Activated CD4-positive, alpha-beta T cell treated with anti-CD3 and anti-CD28 coated beads for 48 hours (primary cell): ENCODE data around the gene GABRG3.
"Not testable (repeated sequence)": the region's sequence is repeated elsewhere in the genome, so short reads cannot be mapped to it uniquely, and the experiment has no call there.

Experiments used
- DNase-seq: peaks from one replicate; pipeline ENCODE4 v3.0.0-alpha.2; 2020

Gene GABRG3

DNA sequence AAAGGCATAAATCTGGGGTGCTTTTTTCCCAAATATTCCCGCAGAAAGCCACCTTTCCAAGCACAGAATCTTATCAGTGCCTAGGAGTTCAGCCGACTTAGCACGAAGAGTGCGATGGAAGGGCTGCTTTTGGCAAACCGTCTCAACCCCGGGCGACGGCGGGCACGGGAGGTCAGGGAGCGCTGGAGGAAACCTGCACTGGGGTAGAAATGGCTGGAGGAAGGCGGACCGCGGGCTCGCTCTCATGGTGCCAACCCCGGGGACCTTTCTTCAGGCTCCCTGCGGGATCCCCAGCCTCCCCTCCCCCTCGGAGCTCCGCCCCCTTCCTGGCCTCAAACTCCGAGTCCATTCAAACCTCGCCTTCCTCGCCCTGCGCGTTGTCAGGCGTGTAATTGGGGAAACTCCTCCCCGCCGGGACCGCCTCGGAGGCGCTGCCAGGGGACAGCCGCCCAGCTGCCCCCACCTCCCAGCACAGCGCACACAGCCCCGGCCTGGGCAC is at the start of gene GABRG3:
Gene GABRG3, plus strand, starts transcription at position 470 of the 499 bp plus-strand sequence.
- no peak for DNase-seq

DNA sequence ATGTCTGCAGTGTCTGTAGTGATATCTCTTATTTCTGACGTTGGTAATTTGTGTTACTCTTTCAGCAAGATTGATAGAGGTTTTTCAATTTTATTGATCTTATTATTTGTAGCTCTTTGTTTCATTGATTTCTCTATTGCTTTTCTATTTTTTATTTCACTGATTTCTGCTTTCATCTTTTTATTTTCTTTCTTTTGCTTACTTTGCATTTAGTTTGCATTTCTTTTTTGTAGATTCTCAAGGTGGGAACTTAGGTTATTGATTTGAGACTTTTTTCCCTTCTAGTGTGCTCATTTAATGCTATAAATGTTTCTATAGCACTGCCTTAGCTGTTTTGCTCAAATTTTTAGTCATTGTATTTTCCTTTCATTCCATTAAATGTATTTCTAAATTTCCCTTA is 49.5 kb upstream of the GABRG3 start:
- DNase-seq, result no peak

DNA sequence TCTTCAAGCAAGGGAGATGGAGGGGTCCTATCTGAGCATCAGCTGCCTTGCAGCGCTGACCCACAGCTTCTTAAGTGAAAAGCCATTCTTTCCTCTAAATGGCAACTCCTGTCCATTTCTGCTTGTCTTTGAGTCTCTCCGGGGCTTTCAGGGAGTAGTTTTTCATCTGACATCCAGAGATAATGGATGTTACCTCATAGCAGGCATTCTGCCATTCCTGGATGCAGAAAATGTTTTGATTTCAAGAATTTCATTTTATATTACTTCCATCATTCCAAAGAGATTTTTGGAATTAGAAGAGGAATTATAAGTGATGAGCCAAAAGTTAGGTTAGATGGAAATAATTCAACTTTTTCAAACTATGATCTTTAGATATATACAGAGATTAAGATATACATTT is 44.9 kb upstream of the GABRG3 start:
- DNase-seq, result no peak

DNA sequence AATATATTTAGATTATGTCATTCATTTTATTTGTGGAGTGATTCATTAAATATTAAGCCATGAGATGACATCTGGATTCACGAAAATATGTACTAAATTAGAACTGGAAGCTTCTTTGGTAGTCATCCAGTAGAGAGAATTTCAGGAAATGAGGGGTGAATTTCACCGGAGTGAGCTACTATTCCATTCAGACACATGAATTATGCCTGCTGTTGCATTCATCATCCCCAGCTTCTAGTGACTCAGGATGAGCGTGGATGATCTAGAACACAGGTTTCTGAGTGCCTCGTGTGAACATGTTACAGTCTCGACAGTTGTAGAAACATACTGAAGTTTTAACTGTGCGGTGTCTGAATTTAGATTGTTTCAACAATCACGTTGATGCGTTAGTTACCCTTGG is 42.9 kb upstream of the GABRG3 start:
- DNase-seq, result no peak

DNA sequence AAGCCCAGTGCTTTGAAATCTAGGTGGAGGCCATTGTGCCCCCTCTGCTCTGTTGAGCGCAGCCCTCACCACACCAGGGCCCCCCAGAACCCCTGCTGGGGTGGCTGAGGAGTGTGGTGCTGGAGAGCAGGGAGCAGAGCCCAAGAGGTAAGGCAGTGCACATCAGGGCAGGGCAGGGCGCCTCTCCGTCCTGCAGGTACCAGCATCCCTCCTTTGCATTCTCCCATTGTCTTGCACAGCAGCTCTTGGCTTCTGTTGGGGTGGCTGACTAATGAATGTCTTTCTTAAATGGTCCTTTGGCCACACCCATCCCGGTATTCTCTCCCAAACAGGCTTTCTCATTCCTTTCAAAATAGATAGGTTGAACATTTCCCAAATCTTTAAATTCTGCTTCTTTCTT is 41.4 kb upstream of the GABRG3 start:
- DNase-seq, result no peak

DNA sequence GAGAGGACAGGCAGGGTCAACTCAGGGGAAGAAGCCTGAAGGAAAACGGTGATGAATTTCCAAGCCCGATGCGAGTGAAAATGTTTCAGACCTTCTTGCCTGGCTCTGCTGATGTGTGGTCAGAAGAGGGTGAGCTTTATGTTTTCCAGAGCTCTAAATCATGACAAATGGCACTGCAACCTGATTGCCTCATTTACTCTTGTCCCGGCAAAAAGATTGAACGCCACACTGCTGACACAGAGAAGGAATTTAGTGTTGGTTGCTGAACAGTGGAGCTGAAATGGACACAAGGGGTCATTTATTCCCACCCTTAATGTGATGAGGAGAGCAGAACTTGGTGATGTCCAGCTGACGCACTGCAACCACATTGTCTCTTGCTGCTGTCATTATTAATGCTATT is 36.1 kb upstream of the GABRG3 start:
- DNase-seq, result no peak

DNA sequence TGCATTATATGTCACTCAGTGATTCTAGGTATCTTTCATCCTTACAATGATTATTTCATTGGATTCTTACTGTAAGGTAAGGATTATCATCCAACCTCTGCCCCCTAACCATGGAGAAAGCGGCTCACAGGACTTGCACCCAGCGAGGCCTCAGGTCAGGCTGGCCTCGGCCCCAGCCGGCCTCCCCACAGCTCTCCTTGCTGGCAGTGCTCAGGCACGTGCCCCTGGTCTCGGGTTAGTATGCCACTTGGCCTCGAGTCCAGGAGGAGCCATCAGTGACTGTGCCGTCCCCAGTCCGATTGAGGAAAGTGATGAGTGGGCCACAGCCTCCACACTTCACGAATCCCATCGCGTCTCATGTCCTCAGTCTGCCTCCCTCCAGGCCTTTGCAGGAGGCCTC is 35.7 kb upstream of the GABRG3 start:
- DNase-seq, result no peak

DNA sequence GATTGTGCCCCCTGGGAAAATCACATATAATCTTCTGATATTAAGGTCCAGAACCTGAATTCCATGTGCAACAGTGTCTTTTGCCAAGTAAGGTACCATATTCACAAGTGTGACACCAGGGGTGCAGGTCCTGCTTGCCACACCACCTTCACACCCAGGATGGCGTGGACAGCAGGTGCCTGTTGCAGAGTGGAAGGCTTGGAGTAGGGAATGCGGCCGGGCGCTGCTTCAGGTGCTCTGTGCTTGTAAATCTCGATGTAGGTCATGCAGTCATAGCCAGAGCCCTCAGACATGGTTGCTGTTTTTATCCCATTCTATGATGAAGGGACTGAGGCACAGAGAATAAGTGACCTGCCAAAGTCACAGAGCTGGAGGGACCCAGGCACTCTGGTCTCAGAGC is 34.5 kb upstream of the GABRG3 start:
- DNase-seq, result no peak

DNA sequence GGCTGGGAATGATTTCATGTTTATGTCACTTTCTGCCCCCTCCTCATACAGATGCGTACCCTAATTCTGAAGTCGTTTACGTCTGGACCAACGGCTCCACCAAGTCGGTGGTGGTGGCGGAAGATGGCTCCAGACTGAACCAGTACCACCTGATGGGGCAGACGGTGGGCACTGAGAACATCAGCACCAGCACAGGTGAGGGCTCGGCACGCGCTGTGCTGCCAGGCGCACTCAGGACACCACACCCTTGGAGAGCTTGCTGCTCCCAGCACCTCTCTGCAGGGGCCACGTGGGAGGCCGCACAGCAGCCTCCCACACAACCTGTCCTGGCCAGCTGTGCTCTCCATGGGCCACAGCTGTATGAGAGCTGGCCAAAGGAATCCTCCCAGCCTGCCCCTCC is 33.8 kb upstream of the GABRG3 start:
- no peak for DNase-seq

DNA sequence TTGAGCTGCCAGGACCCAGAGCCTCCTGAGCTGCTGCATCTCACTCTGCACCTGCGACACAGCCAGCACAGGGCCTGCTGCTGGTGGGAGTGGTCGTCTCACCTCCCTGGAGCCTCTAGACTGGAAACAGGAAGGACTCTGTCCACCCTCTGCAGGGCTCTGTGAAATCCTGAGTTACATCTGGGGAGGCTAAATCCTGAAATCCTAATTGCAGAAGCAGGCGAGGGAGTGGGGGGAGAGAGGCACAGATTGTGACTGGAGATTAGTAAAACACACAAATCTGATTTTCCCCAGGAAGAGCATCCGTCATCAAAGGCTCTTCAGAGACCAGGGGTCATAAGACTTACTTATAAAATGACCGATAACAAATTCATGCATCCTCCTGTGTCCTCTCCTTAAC is 31.6 kb upstream of the GABRG3 start:
- no peak for DNase-seq

DNA sequence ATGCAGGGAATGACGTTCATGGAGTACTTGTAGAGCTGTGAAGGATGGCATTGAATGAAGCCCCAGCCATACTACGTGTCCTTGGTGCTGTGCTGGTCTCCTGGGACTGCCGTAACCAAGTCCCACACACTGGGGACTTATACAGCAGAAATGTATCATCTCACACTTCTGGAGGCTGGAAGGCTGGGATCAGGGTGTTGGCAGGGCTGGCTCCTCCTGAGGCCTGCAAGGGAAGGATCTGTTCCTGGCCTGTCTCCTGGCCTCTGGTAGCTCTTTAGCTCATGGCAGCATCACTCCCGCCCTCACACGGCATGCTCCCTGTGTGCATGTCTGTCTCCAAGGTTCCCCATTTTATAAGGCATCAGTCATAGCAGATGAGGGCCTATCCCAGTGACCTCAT is 29.5 kb upstream of the GABRG3 start:
- DNase-seq, result no peak

DNA sequence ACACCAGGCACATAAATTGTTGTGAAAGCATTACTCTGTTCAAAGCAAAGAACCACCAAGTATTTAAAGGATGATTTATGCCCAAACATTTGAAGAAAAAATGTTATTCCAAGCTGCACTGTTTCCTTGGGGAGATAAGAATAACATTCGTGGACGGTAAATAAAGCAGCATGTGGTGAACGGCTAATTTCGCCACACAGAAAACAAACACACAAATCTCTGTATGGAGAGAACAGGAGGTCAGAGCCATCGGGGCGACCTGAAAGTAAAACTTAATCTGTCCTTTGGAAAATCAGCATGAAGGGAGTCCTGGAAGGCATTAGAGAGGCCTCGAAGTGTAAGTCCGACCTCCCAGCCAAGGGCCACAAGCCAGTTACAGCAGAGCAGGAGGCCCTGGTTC is 27.1 kb upstream of the GABRG3 start:
- no peak for DNase-seq

DNA sequence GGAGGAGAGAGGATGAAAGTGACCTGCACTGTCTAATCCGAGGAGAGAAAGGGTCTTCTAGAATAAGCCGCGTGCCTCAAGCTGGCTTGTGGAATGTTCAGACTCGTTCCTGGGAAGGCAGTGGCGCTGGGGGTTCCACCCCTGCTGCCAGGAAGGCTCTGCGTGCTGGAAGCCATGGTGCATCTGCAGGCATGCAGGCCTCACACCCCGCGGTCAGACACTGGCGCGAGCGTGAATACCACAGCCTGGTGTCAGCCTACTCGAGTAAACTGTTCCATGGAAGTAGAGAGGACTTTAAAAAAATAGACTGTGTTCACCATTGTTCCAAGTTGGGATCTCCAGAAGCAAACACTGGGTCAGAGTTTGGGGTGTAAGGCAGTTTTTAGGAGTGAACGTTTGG is 25.9 kb upstream of the GABRG3 start:
- no peak for DNase-seq

DNA sequence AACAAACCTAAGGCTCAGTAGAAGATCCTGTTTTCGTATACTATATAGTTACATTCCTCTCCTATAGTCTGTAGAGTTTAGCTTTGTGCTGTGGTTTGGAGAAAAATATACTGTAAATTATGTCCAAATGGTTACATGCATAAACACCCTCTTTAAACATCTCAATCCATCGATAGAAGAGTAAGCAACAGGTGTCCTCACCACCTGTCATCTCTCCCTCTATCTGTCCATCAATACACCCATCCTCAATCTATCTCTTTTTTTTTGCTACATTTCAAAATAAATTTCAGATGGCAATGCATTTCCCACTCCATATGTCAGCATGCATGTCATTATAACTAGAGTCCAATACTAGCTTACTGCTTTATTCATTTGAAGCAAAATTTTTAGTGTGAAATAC is 21.0 kb upstream of the GABRG3 start:
- no peak for DNase-seq

DNA sequence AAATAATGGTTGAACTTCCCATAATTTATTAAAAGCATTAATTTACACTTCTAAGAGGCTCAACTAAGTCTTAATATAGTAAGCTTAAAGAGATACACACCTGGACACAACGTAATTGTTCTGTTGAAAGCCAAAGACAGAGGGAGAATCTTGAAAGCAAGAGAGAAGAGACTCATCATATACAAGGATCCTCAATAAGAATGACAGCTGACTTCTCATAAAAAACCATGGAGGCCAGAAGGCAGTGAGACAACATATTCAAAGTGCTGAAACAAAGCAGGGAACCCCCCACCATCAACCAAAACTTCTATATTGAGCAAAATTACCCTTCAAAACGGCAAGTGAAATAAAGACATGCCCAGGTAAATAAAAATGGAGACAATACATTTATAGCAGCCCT is 16.6 kb upstream of the GABRG3 start:
- DNase-seq, result no peak

DNA sequence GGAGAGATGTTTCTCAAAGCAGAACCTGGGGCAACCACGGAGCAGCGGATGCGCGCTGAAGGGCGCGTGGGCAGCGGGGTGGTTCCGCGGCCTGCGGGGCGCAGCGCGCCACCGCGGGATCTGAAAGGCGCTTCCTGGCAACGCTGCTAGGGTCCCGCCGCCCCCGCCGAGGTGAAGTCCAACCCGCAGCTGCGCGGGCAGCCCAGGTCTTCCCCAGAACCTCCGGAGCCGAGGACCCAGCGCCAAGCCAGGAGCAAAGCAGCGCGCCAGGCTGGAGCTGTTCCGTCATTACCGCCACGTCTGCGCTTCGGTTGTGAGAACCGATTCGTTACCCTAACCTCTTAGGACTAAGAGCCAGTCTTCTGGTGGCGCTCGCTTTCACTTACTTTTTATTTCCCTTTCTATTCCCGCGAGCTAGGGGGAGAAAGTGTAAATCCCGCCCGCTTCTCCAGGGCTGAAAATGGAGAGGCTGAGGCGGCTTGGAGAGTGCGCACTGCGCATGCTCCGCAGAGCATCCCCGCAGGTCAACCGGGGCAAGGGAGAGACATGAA is 3.2 kb upstream of the GABRG3 start:
- no peak for DNase-seq

DNA sequence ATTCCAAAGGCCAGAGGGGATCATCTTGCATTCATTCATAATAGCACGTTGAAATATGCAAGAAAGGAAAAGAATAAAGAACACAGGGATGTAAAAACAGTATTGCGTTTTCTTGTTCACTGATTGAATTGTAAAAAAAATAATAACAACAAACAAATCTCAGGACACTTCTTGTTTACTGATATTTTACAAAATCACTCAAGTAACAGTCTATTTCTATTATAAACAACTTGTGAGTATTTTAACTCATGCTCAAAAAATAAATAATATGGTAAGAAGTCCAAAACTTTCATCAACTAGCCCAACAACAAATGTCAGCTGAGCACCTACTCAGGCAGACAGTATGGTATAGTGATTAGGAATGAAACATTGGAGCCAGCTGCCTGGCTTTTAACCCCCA is 2.2 kb upstream of the GABRG3 start:
- DNase-seq, result no peak

DNA sequence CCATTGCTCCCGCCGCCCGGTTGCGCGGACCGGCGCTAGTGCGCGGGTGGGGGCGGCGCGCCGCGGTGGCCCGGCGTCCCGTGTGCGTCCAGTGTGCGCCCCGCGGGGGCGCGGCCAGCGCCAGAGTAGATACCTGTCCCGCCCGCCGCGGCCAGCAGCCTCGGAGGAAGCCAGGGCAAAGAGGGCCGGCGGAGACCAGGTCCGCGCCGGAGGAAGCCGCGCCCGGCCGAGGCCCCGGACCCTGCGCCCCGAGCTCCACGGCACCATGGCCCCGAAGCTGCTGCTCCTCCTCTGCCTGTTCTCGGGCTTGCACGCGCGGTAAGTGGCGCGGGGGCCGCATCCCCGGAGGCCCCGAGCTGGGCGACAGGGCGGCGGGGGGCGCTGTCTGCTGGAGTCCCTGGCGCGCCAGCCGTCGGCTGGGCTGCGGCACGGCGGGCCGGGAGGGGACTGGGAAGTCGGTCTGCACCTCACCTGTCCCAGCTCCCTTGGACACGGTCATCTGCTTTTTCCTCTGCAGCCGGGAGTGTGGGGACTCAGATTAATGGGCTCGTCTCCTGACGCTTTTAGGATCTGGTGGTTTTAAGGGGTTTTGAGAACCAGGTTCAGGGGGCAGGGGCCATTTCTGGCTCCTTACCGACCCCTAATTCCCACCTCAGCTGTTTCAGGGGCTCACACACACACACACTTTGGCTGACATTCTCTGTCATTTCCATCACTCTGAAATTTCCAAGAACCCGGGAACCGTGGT is 464 bp downstream of the GABRG3 start:
- DNase-seq, result no peak

DNA sequence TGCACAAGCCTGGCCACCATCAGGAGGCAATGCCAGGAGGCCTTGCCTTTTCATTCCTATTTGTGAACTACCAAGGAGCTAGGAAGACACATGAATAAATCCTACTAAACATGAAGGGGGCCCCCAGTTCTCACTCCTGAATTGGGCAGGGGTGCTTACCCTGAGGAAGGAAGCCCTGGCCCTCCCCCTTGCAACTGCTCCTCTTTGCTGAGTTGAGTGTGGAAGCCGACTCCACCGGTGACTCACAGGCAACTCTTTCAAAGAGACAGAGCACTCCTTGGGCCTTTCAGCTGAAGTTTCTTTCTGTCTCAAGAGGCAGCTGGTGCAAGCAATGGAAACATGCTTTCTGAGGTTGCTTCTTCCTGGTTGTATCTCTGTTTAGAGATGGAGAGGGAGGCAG is 1.7 kb downstream of the GABRG3 start:
- no peak for DNase-seq

DNA sequence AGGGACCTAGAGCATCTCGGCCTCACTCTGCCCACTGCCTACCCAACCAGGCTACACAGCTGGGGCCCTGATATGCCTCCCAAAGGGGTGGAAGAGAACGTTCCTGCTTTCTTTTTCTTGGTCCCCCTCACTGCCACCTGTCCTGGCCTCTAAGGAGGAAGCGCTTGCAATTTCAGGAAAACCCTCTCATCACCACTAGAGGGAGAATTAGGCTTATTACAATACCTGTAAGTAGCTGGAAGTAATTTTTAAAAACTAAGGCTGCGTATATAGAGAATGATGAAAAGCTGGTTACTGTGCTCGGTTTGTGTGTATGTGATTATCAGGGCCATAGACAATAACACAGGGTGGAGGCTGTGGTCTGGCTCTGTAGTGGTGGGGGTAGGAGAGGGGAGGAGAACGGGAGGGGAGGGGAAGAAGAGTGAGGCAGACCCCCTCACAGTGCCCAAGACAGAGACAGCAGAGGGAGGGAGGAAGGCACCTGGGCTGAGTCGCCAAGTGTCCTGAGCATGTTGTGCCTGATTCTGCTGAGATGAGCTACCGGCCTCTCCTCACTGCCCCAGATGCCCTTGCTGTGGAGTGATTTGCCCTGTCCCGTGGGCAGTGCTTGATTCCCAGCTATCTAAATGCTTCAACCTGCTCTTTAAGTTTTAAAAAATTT is 3.3 kb downstream of the GABRG3 start:
- no peak for DNase-seq

DNA sequence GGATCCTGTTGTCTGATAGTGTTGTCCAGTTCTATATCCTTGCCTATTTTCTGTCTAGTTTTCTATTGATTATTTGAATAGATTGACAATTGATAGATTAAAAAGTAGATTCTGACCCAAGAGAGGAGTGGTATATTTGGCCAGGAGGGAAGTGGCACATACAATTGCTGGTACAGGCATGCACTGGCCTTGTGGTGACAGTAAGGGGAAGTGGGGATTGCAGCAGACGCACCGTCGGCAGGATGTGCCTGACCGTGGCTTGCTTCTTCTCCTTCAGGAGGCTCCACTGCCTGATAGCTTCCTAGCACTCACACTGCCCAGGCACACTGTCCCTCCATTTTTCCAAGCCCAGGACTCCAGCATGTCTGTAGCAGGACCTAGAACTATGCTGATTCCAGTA is 10.5 kb downstream of the GABRG3 start:
- DNase-seq, result no peak

DNA sequence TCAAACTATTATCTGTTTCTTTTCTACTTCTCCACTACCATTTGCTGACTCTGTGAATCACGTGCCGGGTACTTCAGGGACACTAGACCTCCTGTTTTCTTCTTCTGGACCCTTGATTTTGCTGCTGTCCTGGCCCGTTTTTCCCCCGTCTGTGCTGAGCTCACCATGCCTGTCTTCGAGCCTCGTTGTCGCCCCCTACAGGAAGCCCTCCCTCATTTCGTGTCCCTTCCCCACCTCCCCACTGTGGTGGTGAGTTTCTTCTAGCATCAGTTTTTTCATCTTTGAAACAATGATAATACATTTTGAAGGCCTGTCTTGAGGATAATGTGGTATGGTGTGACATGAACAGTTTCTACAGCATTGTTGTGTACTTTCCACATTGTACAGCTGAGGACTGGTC is 12.8 kb downstream of the GABRG3 start:
- DNase-seq, result peak; percentile 21

DNA sequence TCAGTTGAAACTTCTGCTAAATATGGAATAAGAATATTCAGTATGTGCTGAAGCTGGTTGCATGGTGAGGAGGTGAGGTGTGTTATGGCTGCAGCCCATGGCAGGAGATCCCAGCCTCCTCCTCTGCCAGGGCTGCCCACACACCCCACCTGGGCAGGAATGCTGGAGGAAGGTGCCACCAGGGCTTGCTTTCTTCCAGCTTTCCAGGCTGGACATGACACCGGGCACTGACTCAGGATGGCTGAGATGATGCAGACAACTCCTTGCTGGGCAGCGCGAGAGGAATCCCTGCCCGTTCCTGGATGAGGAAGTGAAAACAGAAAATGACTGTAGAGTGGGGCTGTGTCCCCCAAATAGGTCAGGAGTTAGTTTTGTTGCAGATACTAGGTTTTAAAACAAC is 14.1 kb downstream of the GABRG3 start:
- no peak for DNase-seq

DNA sequence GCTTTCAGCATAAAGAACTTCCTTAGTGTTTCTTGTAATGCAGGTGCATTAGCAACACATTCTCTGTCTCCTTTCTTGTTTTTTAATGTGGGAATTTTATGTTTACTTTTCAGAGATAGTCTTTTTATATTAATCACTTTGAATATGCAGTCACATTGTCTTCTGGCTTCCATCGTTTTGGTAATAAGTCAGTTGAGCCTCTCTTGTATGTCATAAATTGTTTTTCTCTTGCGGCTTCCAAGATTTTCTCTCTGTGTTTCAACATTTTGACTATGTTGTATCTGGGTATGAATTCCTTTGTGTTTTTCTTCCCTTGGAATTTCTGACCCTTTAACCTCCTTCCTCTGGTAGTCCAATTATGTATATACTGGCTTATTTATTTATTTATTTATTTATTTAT is 25.3 kb downstream of the GABRG3 start:
- no peak for DNase-seq

DNA sequence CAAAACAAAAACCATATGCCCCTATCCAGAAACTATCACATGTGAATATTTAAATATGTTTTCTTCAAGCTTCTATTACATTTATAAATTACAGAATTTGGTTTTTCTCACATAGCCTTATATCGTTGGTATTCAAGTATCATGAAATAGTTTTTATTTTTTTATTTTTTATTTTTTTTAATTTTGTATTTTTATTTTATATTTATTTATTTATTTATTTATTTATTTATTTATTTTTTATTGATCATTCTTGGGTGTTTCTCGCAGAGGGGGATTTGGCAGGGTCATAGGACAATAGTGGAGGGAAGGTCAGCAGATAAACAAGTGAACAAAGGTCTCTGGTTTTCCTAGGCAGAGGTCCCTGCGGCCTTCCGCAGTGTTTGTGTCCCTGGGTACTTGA is 32.0 kb downstream of the GABRG3 start:
- DNase-seq, result not testable (repeated sequence)
